H9 (cell line): ENCODE data around the gene ACACB. TPM values are rescaled to one million over a fixed set of nuclear protein-coding genes. Genes with fewer than 3 reads are reported as not detected.

ENCODE experiments used
- DNase-seq: peaks from one replicate; pipeline ENCODE4 v3.0.0-alpha.2; 2017
- H2AFZ ChIP-seq: one replicate; pipeline ENCODE4 v1.6.1; 2013; ENCODE audit warnings: mild to moderate bottlenecking, low read length, control low read depth, moderate library complexity
- H2AK5ac ChIP-seq: 2 replicates; pipeline ENCODE4 v1.6.1; 2013; ENCODE audit warnings: low read length, control low read depth, mixed read lengths; ENCODE audit not compliant: insufficient read length
- H2BK120ac ChIP-seq: one replicate; pipeline ENCODE4 v1.6.1; 2013; ENCODE audit warnings: low read depth, mild to moderate bottlenecking, low read length, control low read depth, inconsistent platforms; ENCODE audit not compliant: poor library complexity, severe bottlenecking
- H2BK12ac ChIP-seq: 2 replicates; pipeline ENCODE4 v1.6.1; 2013; ENCODE audit warnings: low read length, control low read depth, mixed read lengths, low read depth; ENCODE audit not compliant: insufficient read length
- H2BK15ac ChIP-seq: 2 replicates; pipeline ENCODE4 v1.6.1; 2013; ENCODE audit warnings: low read depth, low read length, control low read depth
- H2BK20ac ChIP-seq: one replicate; pipeline ENCODE4 v1.6.1; 2013; ENCODE audit warnings: low read depth, mild to moderate bottlenecking, low read length, control low read depth, inconsistent platforms; ENCODE audit not compliant: poor library complexity, severe bottlenecking
- H2BK5ac ChIP-seq: 2 replicates; pipeline ENCODE4 v1.6.1; 2013; ENCODE audit warnings: low read length, control low read depth, mixed read lengths; ENCODE audit not compliant: insufficient read length
- H3K14ac ChIP-seq: 2 replicates; pipeline ENCODE4 v1.6.1; 2013; ENCODE audit warnings: low read length, control low read depth; ENCODE audit not compliant: insufficient read depth
- H3K18ac ChIP-seq: 2 replicates; pipeline ENCODE4 v1.6.1; 2013; ENCODE audit warnings: low read depth, mild to moderate bottlenecking, mixed read lengths, low read length, control low read depth; ENCODE audit not compliant: insufficient read length
- H3K23ac ChIP-seq: 2 replicates; pipeline ENCODE4 v1.6.1; 2013; ENCODE audit warnings: low read length, control low read depth, mixed read lengths, low read depth; ENCODE audit not compliant: insufficient read length
- H3K23me2 ChIP-seq: 2 replicates; pipeline ENCODE4 v1.6.1; 2013; ENCODE audit warnings: low read depth, mild to moderate bottlenecking, mixed read lengths, low read length, control low read depth; ENCODE audit not compliant: insufficient read length, poor library complexity, severe bottlenecking
- H3K27ac ChIP-seq: 2 replicates; pipeline ENCODE4 v1.5.1; 2013; ENCODE audit warnings: low read length, control low read depth, mixed read lengths, low read depth; ENCODE audit not compliant: insufficient read length
- H3K27me3 ChIP-seq: 2 replicates; pipeline ENCODE4 v1.6.1; 2013; ENCODE audit warnings: low read length, control low read depth, inconsistent platforms; ENCODE audit not compliant: insufficient read depth
- H3K4ac ChIP-seq: 2 replicates; pipeline ENCODE4 v1.6.1; 2013; ENCODE audit warnings: low read depth, mild to moderate bottlenecking, control low read depth, inconsistent platforms, low read length, moderate library complexity
- H3K4me1 ChIP-seq: 2 replicates; pipeline ENCODE4 v1.6.1; 2013; ENCODE audit warnings: low read length, control low read depth, inconsistent platforms; ENCODE audit not compliant: insufficient read depth
- H3K4me2 ChIP-seq: 2 replicates; pipeline ENCODE4 v1.6.1; 2013; ENCODE audit warnings: low read length, control low read depth, mixed read lengths; ENCODE audit not compliant: insufficient read length, insufficient read depth
- H3K56ac ChIP-seq: 2 replicates; pipeline ENCODE4 v1.6.1; 2013; ENCODE audit warnings: low read depth, mild to moderate bottlenecking, mixed read lengths, low read length, control low read depth; ENCODE audit not compliant: insufficient read length
- H3K79me1 ChIP-seq: 2 replicates; pipeline ENCODE4 v1.6.1; 2013; ENCODE audit warnings: low read depth, mild to moderate bottlenecking, moderate library complexity, low read length, control low read depth, inconsistent platforms; ENCODE audit not compliant: insufficient read depth, poor library complexity, severe bottlenecking
- H3K79me2 ChIP-seq: 2 replicates; pipeline ENCODE4 v1.6.1; 2013; ENCODE audit warnings: low read length, control low read depth, inconsistent platforms; ENCODE audit not compliant: insufficient read depth
- H3K9ac ChIP-seq: 2 replicates; pipeline ENCODE4 v1.6.1; 2013; ENCODE audit warnings: low read length, control low read depth, mixed read lengths; ENCODE audit not compliant: insufficient read length; ENCODE audit errors: extremely low read depth
- H3K9me3 ChIP-seq: one replicate; pipeline ENCODE4 v1.6.1; 2013; ENCODE audit warnings: low read depth, low read length, inconsistent platforms; ENCODE audit not compliant: control insufficient read depth
- H3T11ph ChIP-seq: one replicate; pipeline ENCODE4 v1.6.1; 2013; ENCODE audit warnings: mild to moderate bottlenecking, low read length, control low read depth, inconsistent platforms
- H4K20me1 ChIP-seq: one replicate; pipeline ENCODE4 v1.6.1; 2013; ENCODE audit not compliant: control insufficient read depth, insufficient read length, insufficient read depth
- H4K5ac ChIP-seq: 2 replicates; pipeline ENCODE4 v1.6.1; 2013; ENCODE audit warnings: low read depth, mild to moderate bottlenecking, mixed read lengths, low read length, control low read depth; ENCODE audit not compliant: insufficient read length
- H4K8ac ChIP-seq: replicated peaks from 2 replicates; pipeline ENCODE4 v1.6.1; 2013; ENCODE audit warnings: low read length, control low read depth, mixed read lengths, low read depth; ENCODE audit not compliant: insufficient read length
- H4K91ac ChIP-seq: 2 replicates; pipeline ENCODE4 v1.6.1; 2013; ENCODE audit warnings: low read depth, mild to moderate bottlenecking, moderate library complexity, mixed read lengths, low read length, control low read depth; ENCODE audit not compliant: insufficient read length
- H3K27ac Mint-ChIP-seq, 3 experiments: 2 replicates in 2 of 3; 3 replicates in 1 of 3; pipeline ENCODE4 v1.8.0; 2020 to 2021; ENCODE audit warnings: mixed read lengths in 3 of 3, mild to moderate bottlenecking in 1 of 3, moderate library complexity in 1 of 3
- H3K27me3 Mint-ChIP-seq: 2 replicates; pipeline ENCODE4 v1.8.0; 2021; ENCODE audit warnings: low read depth, mild to moderate bottlenecking, moderate library complexity, mixed read lengths
- H3K36me3 Mint-ChIP-seq, 3 experiments: 2 replicates in 2 of 3; 3 replicates in 1 of 3; pipeline ENCODE4 v1.8.0; 2020 to 2021; ENCODE audit warnings: low read depth in 3 of 3, mixed read lengths in 3 of 3; ENCODE audit not compliant: insufficient read depth in 1 of 3
- H3K4me1 Mint-ChIP-seq, 2 experiments: 2 replicates each; pipeline ENCODE4 v1.8.0; 2020; ENCODE audit warnings: mixed read lengths in 2 of 2
- H3K4me3 Mint-ChIP-seq, 2 experiments: 2 replicates in 1 of 2; 3 replicates in 1 of 2; pipeline ENCODE4 v1.8.0; 2020 to 2021; ENCODE audit warnings: mild to moderate bottlenecking in 2 of 2, mixed read lengths in 2 of 2, moderate library complexity in 1 of 2
- H3K9me3 Mint-ChIP-seq, 2 experiments: 2 replicates in 1 of 2; 3 replicates in 1 of 2; pipeline ENCODE4 v1.8.0; 2020; ENCODE audit warnings: mild to moderate bottlenecking in 2 of 2, mixed read lengths in 2 of 2, moderate library complexity in 1 of 2
- CTCF ChIP-seq: fragments of 200-600 bp; sonication (generic); conservative IDR thresholded peaks from 3 replicates; pipeline ENCODE4 v1.8.0; 2021; ENCODE audit warnings: antibody characterized with exemption, mild to moderate bottlenecking
- WGBS: extraction: QIAGEN DNeasy Blood & Tissue Kit; methylation state at CpG from one replicate; pipeline ENCODE4 v1.1.7; 2013; ENCODE audit warnings: missing lambda C conversion rate, low lambda C conversion rate, mixed read lengths; ENCODE audit not compliant: insufficient read length; ENCODE audit errors: extremely low coverage; 5-methylcytosine and 5-hydroxymethylcytosine counted together
- total RNA-seq: library from RNA; stranded (reverse); gene quantifications from 2 replicates; pipeline ENCODE4 v1.2.1, GENCODE V29; 2021

ACACB gene
- total RNA-seq, 1 experiment from 2014 or later = 14.2 TPM

GRCh38 chr12:109286652-109287051, 170.3 kb downstream of the ACACB start:
- peaks cover 4% of the 10 kb centered on the region; the same call in 1 of the 2 replicates for H3K4me1 ChIP-seq
- no peak overlapping the region for H3K56ac ChIP-seq
- no peaks in the 10 kb centered on the region for H3K27me3 ChIP-seq
- no peak overlapping the region for H2BK20ac ChIP-seq
- H2BK5ac ChIP-seq = no peak overlapping the region
- no peak overlapping the region for H4K91ac ChIP-seq
- no peak overlapping the region for H3K27ac ChIP-seq
- Mint-ChIP-seq H3K27ac (no peak overlapping the region), H3K36me3 (no peaks in the 10 kb centered on the region), H3K9me3 (no peaks in the 10 kb centered on the region), H3K4me3 (no peak overlapping the region), H3K27me3 (no peaks in the 10 kb centered on the region; the same call in none of the 2 replicates), H3K4me1 (peaks cover 8 to 17% of the 10 kb centered on the region in 2 experiments)
- H3K9ac ChIP-seq = no peak overlapping the region
- no peak overlapping the region for H3K4me2 ChIP-seq
- no peak overlapping the region for H2BK120ac ChIP-seq
- H4K8ac ChIP-seq = no peak overlapping the region
- no peak overlapping the region for H2AFZ ChIP-seq
- H3K4ac ChIP-seq = no peak overlapping the region
- H2BK12ac ChIP-seq = no peak overlapping the region
- H3K79me2 ChIP-seq = no peaks in the 10 kb centered on the region
- H2AK5ac ChIP-seq = no peak overlapping the region
- no peak for DNase-seq
- H4K20me1 ChIP-seq = no peaks in the 10 kb centered on the region
- H4K5ac ChIP-seq = no peak overlapping the region
- no CpG with 5 or more reads among the region's 4 CpGs for WGBS
- no peak overlapping the region for H3T11ph ChIP-seq
- no peak for TF ChIP-seq CTCF
- H2BK15ac ChIP-seq = no peak overlapping the region
- no peak overlapping the region for H3K18ac ChIP-seq
- no peaks in the 10 kb centered on the region for H3K79me1 ChIP-seq
- no peaks in the 10 kb centered on the region for H3K23me2 ChIP-seq
- H3K23ac ChIP-seq = no peak overlapping the region
- H3K9me3 ChIP-seq = no peaks in the 10 kb centered on the region
- H3K14ac ChIP-seq = no peak overlapping the region
